Ishikawa (cell line): Measurements from ENCODE around the gene SYMPK.

Experiments used
- CEBPB ChIP-seq: IDR thresholded peaks from 2 replicates; pipeline ENCODE4 v1.6.1; 2012
- CREB1 ChIP-seq: IDR thresholded peaks from 2 replicates; pipeline ENCODE4 v1.6.1; 2012; ENCODE audit warnings: low read depth
- EP300 ChIP-seq: IDR thresholded peaks from 2 replicates; pipeline ENCODE4 v1.6.1; 2012; ENCODE audit warnings: borderline replicate concordance
- RAD21 ChIP-seq: IDR thresholded peaks from 2 replicates; pipeline ENCODE4 v1.6.1; 2012; ENCODE audit warnings: low read depth
- TAF1 ChIP-seq: IDR thresholded peaks from 2 replicates; pipeline ENCODE4 v1.6.1; 2012; ENCODE audit warnings: low read depth, mild to moderate bottlenecking
- TCF12 ChIP-seq: IDR thresholded peaks from 2 replicates; pipeline ENCODE4 v1.6.1; 2012; ENCODE audit warnings: low read depth
- TEAD4 ChIP-seq: IDR thresholded peaks from 2 replicates; pipeline ENCODE4 v1.6.1; 2012
- USF1 ChIP-seq: IDR thresholded peaks from 2 replicates; pipeline ENCODE4 v1.6.1; 2012
- YY1 ChIP-seq: IDR thresholded peaks from 2 replicates; pipeline ENCODE4 v1.6.1; 2012; ENCODE audit warnings: low read depth
- ZBTB7A ChIP-seq: IDR thresholded peaks from 2 replicates; pipeline ENCODE4 v1.6.1; 2012; ENCODE audit warnings: low read depth
- TF ChIP-seq, protein P1 (sequence below): IDR thresholded peaks from 2 replicates; pipeline ENCODE4 v1.6.1; 2012
- TF ChIP-seq, protein P2 (sequence below): IDR thresholded peaks from 2 replicates; pipeline ENCODE4 v1.6.1; 2012; ENCODE audit warnings: low read depth, mild to moderate bottlenecking

- no peak for TF ChIP-seq TCF12
- TF ChIP-seq, protein P1, sequence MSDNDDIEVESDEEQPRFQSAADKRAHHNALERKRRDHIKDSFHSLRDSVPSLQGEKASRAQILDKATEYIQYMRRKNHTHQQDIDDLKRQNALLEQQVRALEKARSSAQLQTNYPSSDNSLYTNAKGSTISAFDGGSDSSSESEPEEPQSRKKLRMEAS: no peak
- no peak for TF ChIP-seq ZBTB7A
- no peak for TF ChIP-seq EP300
- TF ChIP-seq CREB1: no peak
- TF ChIP-seq CEBPB: no peak
- TF ChIP-seq, protein P2, sequence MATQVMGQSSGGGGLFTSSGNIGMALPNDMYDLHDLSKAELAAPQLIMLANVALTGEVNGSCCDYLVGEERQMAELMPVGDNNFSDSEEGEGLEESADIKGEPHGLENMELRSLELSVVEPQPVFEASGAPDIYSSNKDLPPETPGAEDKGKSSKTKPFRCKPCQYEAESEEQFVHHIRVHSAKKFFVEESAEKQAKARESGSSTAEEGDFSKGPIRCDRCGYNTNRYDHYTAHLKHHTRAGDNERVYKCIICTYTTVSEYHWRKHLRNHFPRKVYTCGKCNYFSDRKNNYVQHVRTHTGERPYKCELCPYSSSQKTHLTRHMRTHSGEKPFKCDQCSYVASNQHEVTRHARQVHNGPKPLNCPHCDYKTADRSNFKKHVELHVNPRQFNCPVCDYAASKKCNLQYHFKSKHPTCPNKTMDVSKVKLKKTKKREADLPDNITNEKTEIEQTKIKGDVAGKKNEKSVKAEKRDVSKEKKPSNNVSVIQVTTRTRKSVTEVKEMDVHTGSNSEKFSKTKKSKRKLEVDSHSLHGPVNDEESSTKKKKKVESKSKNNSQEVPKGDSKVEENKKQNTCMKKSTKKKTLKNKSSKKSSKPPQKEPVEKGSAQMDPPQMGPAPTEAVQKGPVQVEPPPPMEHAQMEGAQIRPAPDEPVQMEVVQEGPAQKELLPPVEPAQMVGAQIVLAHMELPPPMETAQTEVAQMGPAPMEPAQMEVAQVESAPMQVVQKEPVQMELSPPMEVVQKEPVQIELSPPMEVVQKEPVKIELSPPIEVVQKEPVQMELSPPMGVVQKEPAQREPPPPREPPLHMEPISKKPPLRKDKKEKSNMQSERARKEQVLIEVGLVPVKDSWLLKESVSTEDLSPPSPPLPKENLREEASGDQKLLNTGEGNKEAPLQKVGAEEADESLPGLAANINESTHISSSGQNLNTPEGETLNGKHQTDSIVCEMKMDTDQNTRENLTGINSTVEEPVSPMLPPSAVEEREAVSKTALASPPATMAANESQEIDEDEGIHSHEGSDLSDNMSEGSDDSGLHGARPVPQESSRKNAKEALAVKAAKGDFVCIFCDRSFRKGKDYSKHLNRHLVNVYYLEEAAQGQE: no peak
- no peak for TF ChIP-seq TEAD4
- TF ChIP-seq TAF1: no peak
- TF ChIP-seq RAD21: no peak
- TF ChIP-seq YY1: no peak
- no peak for TF ChIP-seq USF1
Measured at GRCh38 chr19:45901432-45901911, 38.5 kb upstream of the SYMPK start.
